NCI-H1436 treated with DMSO at 0.1 percent for 48 hours (cell line): ENCODE measurements around the gene SLC34A1.
"Not testable (repeated sequence)": the region's sequence is repeated elsewhere in the genome, so short reads cannot be mapped to it uniquely, and the experiment has no call there.

Source experiments
- DNase-seq: peaks from one replicate; lab custom pipeline; 2025; lab: John Stamatoyannopoulos, UW

Gene SLC34A1

GRCh38 chr5:177368869-177369644, 15.2 kb upstream of the SLC34A1 start:
- DNase-seq, result no peak

GRCh38 chr5:177369645-177370440, 14.4 kb upstream of the SLC34A1 start:
- DNase-seq, result no peak

- DNase-seq, result peak; percentile 30
Measured at GRCh38 chr5:177370488-177371119, 13.6 kb upstream of the SLC34A1 start.

- no peak for DNase-seq
Measured at GRCh38 chr5:177371120-177372033, 12.9 kb upstream of the SLC34A1 start.

- no peak for DNase-seq
Measured at GRCh38 chr5:177372034-177372896, 12.0 kb upstream of the SLC34A1 start.

GRCh38 chr5:177372910-177373309, 11.3 kb upstream of the SLC34A1 start:
- DNase-seq, result no peak

- DNase-seq, result no peak
Measured at GRCh38 chr5:177373806-177374205, 10.4 kb upstream of the SLC34A1 start.

- no peak for DNase-seq
Measured at GRCh38 chr5:177374211-177374610, 10.0 kb upstream of the SLC34A1 start.

- not testable (repeated sequence) for DNase-seq
Measured at GRCh38 chr5:177375516-177375915, 8.7 kb upstream of the SLC34A1 start.

- DNase-seq, result no peak
Measured at GRCh38 chr5:177376107-177376506, 8.1 kb upstream of the SLC34A1 start.

GRCh38 chr5:177377851-177378776, 6.1 kb upstream of the SLC34A1 start:
- DNase-seq, result no peak

GRCh38 chr5:177378884-177379883, 5.0 kb upstream of the SLC34A1 start:
- no peak for DNase-seq

- no peak for DNase-seq
Measured at GRCh38 chr5:177380805-177381126, 3.5 kb upstream of the SLC34A1 start.

GRCh38 chr5:177382423-177383029, 1.7 kb upstream of the SLC34A1 start:
- DNase-seq, result no peak

GRCh38 chr5:177383181-177383580, 1.1 kb upstream of the SLC34A1 start:
- no peak for DNase-seq

GRCh38 chr5:177385720-177386119, 1.5 kb downstream of the SLC34A1 start:
- no peak for DNase-seq

GRCh38 chr5:177386542-177386941, 2.3 kb downstream of the SLC34A1 start:
- no peak for DNase-seq

- DNase-seq, result no peak
Measured at GRCh38 chr5:177387405-177387804, 3.2 kb downstream of the SLC34A1 start.
